Measurements from ENCODE around the gene UGT2A2.
"Not testable (repeated sequence)": the region's sequence is repeated elsewhere in the genome, so short reads cannot be mapped to it uniquely, and the experiment has no call there.

Gene UGT2A2

GRCh38 chr4:69639542-69639941 lies at the start of gene UGT2A2:
Gene UGT2A2 (minus strand): TSS chr4:69639642. CDS start chr4:69639640, 2 bp downstream.
- no peak for DNase-seq (ENCODE audit: low read depth in 3 of 3)

DNA sequence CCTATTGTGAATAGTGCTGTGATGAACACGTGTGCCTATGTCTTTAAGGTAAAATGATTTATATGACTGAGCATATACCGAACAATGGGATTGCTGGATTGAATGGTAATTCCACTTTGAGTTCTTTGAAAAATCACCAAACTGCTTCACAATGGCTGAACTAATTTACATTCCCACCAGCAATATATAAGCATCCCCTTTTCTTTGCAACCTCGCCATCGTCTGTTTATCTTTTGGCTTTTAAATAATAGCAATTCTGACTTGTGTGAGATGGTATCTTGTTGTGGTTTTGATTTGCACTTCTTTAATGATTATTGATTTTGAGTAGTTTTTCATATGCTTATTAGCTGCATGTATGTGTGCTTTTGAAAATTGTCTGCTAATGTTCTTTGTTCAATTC lies 45.4 kb upstream of the UGT2A2 start:
- DNase-seq (ENCODE audit: low read depth in 3 of 3): no peak

- no peak for DNase-seq (ENCODE audit: low read depth in 3 of 3)
Measured at GRCh38 chr4:69668680-69669079, 29.2 kb upstream of the UGT2A2 start.

- DNase-seq (ENCODE audit: low read depth in 3 of 3): not testable (repeated sequence)
Measured at GRCh38 chr4:69664009-69664408, 24.6 kb upstream of the UGT2A2 start.

DNA sequence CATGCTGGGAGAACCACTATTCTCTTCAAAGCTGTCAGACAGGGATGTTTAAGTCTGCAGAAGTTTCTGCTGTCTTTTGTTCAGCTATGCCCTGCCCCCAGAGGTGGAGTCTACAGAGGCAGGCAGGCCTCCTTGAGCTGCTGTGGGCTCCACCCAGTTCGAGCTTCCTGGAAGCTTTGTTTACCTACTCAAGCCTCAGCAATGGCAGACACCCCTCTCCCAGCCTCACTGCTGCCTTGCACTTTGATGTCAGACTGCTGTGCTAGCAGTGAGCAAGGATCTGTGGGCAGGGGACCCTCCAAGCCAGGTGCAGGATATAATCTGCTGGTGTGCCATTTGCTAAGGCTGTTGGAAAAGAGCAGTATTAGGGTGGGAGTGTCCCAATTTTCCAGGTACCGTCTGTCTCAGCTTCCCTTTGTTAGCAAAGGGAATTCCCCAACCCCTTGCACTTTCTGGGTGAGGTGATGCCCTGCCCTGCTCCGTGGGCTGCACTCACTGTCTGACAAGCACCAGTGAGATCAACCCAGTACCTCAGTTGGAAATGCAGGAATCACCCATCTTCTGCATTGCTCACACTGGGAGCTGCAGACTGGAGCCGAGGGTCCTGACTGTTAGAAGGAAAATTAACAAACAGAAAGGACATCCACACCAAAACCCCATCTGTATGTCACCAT lies 21.8 kb upstream of the UGT2A2 start:
- DNase-seq (ENCODE audit: low read depth in 3 of 3): not testable (repeated sequence)

- DNase-seq (ENCODE audit: low read depth in 3 of 3): no peak
Measured at GRCh38 chr4:69658133-69658532, 18.7 kb upstream of the UGT2A2 start.

GRCh38 chr4:69656653-69657158 lies 17.3 kb upstream of the UGT2A2 start:
- DNase-seq (ENCODE audit: low read depth in 3 of 3): no peak

DNA sequence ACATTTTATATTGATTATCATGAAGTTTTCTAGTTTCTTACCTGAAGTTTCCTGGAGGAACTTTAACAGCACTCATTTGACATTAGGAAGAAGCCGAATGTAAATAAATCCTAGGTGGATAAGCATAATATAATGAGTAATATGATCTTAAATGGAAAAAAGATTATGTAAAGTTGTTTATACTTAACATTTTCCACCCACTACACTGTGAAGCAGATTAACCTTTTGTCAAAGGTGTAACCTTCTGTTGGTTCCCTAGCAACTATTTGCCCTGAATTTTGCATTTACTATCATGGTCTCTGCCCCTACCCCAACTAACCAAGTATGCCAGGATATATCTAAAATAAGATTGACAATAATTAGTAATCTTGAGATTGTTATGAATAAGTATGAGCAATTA lies 13.7 kb upstream of the UGT2A2 start, which contains the start of gene UGT2A1:
Gene UGT2A1, minus strand, starts transcription at position 101 of the 400 bp plus-strand sequence. CDS start 5,603 bp downstream, outside the sequence.
- no peak for DNase-seq (ENCODE audit: low read depth in 3 of 3)

- no peak for DNase-seq (ENCODE audit: low read depth in 3 of 3)
Measured at GRCh38 chr4:69650872-69651271, 11.4 kb upstream of the UGT2A2 start.

DNA sequence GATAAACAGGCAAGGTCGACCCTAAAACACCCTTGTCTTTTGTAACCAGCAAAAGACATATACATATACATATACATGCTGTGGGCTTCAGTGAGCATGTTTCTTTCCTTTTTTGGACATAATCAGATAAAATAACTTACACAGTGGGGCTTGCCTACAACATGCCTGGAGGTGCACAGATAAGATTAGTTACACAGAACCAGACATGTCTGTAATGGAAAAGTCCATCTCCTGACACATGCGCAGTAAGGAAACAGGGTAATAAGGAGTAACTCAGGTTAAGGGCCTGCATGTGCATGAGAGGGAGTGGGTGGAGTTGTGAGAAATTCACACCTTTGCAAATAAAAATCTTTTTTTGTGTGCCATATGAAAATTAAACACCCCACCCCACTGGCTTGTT lies 10.2 kb upstream of the UGT2A2 start:
- no peak for DNase-seq (ENCODE audit: low read depth in 3 of 3)

DNA sequence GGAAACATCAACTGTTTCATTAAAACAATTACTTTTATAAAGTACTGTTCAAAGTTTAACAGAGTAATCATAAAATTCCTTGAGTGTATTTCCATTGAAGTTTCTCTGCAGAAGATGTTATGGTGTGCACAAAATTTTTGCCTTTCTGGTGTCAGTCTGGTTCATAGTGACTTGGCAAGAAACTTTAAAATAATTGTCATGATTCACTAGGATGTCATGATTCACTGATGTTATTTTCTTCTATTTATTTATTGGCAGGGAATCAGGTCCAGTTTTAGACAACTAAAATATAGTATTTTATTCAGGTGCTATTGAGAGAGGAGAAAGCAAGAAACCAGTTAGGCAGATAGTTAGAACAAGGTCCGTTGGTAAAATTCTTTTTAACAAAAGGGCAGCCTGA lies 9.8 kb upstream of the UGT2A2 start:
- no peak for DNase-seq (ENCODE audit: low read depth in 3 of 3)

DNA sequence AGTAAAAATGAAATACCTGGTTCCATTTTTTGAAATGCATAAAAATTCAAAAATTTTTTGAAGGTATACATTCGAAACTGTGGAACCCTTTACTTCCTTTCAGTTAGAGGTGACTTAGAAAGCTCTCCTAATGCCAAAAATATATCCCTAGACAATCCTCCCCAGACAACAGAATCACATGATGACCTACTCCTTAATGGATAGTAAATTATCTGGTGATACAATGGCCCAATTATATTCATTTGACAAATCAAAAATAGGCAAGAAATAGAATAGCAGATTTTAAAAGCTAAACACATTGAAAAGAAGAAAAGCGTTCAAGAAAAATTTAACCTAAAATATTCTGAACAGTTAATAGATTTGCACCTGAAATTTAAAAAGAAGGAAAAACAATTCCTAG lies 3.5 kb upstream of the UGT2A2 start:
- DNase-seq (ENCODE audit: low read depth in 3 of 3): no peak

GRCh38 chr4:69640289-69640688 lies 847 bp upstream of the UGT2A2 start:
- DNase-seq (ENCODE audit: low read depth in 3 of 3): no peak

GRCh38 chr4:69617083-69617694 lies 22.3 kb downstream of the UGT2A2 start:
- DNase-seq (ENCODE audit: low read depth in 3 of 3): no peak

DNA sequence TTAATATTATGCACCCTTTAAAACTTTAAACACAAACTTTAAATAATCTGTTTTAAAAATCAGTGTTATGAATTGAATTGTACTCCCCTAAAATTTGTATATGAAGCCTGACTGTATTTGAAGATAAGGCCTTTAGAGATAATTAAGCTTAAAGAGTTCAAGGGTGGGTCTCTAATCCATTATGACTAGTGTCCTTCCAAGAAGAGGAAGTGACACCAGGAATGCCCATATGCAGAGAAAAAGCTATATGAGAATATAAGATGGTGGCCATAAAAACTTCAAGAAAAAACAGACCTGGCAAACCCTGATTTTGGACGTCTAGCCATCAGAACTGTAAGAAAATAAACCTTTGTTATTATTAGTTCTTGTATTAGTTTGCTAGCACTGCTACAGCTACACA lies 29.0 kb downstream of the UGT2A2 start:
- no peak for DNase-seq (ENCODE audit: low read depth in 3 of 3)

- DNase-seq (ENCODE audit: low read depth in 3 of 3): no peak
Measured at GRCh38 chr4:69601065-69601464, 38.4 kb downstream of the UGT2A2 start.

DNA sequence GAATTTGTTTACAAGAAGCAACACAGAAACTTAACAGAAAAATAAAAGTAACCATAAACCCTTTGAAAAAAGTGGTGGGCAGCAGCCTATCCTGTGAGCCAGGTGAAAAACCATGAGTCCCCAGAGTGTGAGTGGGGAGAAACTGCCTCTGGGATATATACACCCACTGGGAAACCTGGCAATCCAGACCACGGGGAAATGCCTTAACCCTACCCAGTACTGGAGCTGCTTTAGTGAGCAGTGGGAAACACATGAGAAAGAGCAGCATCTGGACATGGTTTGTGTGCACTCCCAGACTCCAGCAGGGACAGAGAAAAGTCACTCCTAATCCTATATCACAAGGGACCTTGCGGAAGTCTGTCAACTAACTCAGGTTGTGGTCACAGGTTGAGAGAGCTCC lies 39.4 kb downstream of the UGT2A2 start:
- no peak for DNase-seq (ENCODE audit: low read depth in 3 of 3)

- no peak for DNase-seq (ENCODE audit: low read depth in 3 of 3)
Measured at GRCh38 chr4:69594382-69594781, 45.1 kb downstream of the UGT2A2 start.

DNA sequence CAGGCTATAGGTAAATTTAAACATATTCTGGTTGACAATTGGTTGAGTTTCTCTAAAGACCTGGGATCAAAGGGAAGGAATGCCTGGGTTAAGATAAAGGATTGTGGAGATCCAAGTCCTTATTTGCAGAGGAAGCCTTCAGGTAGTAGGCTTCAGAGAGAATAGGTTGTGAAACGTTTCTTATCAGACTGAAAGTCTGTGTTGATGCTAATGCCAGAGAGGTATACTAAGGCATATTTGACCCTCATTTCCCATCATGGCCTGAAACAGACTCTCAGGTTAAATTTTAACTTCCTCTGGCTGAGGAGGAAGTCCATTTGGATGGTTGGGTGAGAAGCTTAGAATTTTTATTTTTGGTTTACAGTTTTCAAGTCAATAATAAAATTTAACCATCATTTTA lies 48.1 kb downstream of the UGT2A2 start:
- no peak for DNase-seq (ENCODE audit: low read depth in 3 of 3)

DNA sequence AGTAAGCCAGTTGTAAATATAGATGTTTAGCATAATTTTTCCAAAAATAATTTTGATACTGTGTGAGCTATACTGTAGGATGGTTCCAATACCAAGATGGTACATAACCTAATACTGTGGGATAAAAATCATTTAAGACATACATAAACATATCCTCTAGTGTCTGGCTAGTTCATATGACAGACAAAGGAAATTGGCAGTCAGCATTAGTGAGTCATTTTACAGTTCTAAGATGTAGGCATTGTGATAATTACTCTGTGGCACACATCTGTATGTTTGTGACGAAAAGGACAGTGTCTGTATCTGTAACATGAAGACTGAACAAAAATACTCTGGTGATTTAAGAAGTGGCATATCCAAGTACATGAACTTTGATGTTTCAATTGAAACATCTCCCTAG lies 49.6 kb downstream of the UGT2A2 start:
- no peak for DNase-seq (ENCODE audit: low read depth in 3 of 3)

- no peak for DNase-seq (ENCODE audit: low read depth in 3 of 3)
Measured at GRCh38 chr4:69584135-69584534, 55.3 kb downstream of the UGT2A2 start.

- DNase-seq (ENCODE audit: low read depth in 3 of 3): no peak
Measured at GRCh38 chr4:69583543-69583942, 55.9 kb downstream of the UGT2A2 start.

DNA sequence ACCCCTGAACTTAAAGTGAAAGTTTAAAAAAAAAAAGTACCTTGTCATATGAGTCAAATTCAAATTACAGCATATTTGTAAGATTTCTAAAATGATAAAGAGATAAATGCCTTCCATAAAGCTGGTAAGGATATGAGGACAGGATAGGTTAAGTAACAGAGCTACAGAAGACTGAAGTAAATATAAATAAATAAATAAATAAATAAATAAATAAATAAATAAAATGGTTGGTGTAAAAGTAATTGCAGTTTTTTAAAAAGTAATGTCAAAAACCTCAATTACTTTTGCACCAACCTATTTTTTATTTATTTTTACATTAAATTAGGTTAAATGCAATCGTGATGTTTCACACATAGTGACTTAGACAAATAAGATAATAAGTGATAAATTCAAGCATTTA lies 62.2 kb downstream of the UGT2A2 start:
- no peak for DNase-seq (ENCODE audit: low read depth in 3 of 3)
